Measurements from ENCODE around the gene EXOSC6.
"Not testable (repeated sequence)": the region's sequence is repeated elsewhere in the genome, so short reads cannot be mapped to it uniquely, and the experiment has no call there.

Gene EXOSC6

DNA sequence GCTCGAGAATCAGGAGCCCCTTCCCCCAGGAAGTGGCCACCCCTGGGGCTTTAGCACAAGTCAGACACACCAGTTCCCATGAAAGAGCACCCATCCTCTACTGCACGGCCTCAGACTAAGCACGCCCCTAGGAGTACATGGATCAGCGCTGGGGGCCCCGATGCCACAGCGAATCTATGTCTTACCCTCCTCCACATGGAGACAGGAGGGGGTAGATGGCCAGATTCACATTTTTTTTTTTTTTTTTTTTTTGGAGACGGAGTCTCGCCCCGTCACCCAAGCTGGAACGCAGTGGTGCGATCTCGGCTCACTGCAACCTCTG, 3.2 kb upstream of the EXOSC6 start:
- no peak for DNase-seq (ENCODE audit: low read depth in 2 of 2)

GRCh38 chr16:70254180-70254964, 2.6 kb upstream of the EXOSC6 start:
- DNase-seq (ENCODE audit: low read depth in 2 of 2) = no peak

DNA sequence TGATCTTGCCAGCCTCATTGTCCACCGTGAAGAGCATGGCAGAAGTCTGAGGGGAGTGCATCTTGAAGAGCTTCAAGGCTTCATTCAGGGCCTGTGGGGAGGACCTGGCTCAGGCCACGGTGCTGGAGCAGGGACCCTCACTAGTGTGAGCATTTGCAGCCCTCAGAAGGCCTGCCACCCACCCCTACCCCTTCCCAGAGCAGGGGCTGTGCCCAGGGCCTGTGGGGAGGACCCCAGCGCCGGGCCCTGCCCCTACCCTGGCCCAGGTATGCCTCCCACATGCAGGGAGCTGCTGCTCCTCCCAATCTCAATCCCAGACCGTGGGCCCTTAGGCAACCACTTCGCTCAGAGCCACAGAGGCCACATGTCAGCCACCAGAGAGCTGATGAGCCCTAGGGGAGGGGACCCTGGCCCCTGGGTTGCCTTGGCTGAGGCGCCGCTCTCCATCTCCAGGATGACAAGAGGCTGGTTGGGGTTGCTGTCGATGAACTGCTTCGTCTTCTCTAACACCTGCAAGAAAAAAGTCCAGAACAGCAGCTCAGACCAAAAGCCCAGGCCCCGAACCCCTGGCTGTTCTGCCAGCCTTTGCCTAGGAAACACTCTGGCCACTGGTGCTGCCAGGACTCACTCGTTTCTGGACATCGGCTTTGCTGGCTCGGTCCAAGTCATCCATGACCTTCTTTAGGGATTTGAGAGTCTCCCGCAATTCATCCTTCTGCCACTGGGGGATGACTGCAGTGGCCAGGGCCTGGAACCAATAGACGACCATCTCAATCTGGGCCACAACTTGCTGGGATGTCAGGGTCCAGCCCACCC, 1.8 kb upstream of the EXOSC6 start:
- peak in 1 of 2 experiments; percentile 41 for DNase-seq (ENCODE audit: low read depth in 2 of 2)

DNA sequence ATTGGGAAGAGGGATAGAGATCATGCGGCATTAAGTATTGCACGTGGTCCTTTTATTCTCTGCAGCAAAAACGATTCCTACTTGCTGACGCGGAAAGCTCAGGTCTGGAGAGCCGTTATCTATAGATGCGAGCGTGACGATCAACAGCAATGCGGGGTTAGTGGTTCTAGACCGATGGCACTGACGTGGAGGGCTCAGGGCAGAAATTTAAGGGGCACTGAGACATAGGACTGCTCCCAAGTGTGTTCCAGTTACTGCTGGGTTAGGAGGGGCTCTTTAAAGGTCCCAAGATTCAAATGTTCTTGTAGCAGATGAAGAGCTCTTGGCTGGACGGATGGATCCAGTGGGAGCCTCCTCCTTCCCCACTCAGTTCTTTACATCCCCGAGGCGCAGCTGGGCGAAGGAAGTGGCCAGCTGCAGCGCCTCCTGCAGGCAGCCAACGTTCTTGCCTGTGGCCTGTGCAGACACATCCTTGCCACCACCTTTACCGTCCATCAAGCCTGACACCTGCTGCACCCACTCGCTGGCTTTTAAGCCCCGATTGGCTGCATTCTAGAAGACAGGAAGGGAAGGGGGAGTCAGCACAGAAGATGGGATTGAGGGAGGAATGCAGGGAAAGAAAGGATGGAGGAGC, 732 bp upstream of the EXOSC6 start:
- no peak for DNase-seq (ENCODE audit: low read depth in 2 of 2)

GRCh38 chr16:70250748-70251628, 752 bp downstream of the EXOSC6 start:
- peak in 1 of 2 experiments; percentile 16 for DNase-seq (ENCODE audit: low read depth in 2 of 2)

DNA sequence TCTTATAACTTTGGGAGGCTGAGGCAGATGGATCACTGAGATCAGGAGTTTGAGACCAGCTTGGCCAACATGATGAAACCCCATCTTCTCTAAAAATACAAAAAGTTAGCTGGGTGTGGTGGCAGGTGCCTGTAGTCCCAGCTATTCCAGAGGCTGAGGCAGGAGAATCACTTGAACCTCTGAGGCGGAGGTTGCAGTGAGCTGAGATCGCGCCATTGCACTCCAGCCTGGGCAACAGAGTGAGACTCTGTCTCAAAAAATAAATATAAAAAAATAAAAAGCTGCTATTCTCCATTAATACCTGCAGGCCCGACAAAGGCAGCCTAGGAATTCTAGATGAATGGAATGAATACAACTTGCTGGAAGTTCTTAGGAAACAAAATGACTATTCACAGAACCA, 2.0 kb downstream of the EXOSC6 start:
- DNase-seq (ENCODE audit: low read depth in 2 of 2) = not testable (repeated sequence)

DNA sequence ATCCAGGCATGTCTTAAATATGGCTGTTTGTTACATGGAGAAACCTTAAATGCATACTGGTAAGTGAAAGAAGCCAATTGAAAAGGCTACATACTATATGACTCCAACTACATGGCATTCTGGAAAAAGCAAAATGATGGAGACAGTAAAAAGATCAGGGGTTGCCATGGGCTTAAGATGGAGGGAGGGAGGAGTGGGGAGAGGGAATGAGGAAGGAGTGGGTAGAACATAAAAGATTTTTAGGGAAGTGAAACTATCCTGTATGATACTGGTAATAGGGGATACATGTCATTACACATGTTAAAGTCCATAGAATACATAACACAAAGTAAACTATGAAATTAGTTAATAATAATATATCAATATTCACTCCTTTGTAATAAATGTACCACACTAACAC, 13.0 kb downstream of the EXOSC6 start:
- DNase-seq (ENCODE audit: low read depth in 2 of 2) = not testable (repeated sequence)

DNA sequence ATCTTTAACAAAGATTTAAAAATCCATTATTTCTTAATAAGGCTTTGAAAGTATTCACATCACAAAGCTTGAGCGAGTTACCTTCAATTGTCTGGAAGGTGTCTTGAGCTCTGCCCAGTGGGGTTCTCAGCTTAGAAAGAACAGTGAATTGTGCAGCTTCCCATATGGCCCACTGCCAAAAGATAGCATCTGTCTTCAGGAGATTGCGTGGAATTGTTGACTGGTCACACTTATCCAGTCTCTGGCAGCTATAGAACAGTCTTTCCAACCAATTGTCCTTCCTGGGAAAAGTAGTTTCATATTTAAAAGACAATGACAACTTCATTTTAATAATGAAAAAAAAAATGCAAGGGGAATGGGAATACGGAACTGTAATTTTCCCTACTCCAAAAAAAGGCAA, 19.9 kb downstream of the EXOSC6 start:
- DNase-seq (ENCODE audit: low read depth in 2 of 2) = not testable (repeated sequence)

GRCh38 chr16:70226024-70226423, 25.7 kb downstream of the EXOSC6 start:
- not testable (repeated sequence) for DNase-seq (ENCODE audit: low read depth in 2 of 2)

DNA sequence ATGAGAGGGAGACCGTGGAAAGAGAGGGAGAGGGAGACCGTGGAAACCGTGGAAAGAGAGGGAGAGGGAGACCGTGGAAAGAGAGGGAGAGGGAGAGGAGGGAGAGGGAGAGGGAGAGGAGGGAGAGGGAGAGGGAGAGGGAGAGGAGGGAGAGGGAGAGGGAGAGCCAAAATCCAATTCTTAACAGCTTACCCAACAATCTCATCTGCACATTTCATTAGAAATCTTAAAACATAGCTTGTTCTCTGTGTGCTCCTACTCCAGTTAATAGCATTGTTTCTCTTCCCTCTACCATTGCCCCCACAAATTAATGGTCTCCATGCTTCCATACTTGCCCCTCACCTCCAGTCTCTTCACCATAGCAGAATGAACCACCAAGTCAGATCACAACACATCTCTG, 26.3 kb downstream of the EXOSC6 start:
- DNase-seq (ENCODE audit: low read depth in 2 of 2) = not testable (repeated sequence)

DNA sequence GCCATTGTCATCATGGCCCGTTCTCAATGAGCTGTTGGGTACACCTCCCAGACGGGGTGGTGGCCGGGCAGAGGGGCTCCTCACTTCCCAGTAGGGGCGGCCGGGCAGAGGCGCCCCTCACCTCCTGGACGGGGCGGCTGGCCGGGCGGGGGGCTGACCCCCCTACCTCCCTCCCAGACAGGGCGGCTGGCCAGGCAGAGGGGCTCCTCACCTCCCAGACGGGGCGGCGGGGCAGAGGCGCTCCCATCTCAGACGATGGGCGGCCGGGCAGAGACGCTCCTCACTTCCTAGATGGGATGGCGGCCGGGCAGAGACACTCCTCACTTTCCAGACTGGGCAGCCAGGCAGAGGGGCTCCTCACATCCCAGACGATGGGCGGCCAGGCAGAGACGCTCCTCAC, 27.1 kb downstream of the EXOSC6 start:
- not testable (repeated sequence) for DNase-seq (ENCODE audit: low read depth in 2 of 2)

- not testable (repeated sequence) for DNase-seq (ENCODE audit: low read depth in 2 of 2)
These were observed 27.7 kb downstream of the EXOSC6 start for GRCh38 chr16:70223971-70224513.

DNA sequence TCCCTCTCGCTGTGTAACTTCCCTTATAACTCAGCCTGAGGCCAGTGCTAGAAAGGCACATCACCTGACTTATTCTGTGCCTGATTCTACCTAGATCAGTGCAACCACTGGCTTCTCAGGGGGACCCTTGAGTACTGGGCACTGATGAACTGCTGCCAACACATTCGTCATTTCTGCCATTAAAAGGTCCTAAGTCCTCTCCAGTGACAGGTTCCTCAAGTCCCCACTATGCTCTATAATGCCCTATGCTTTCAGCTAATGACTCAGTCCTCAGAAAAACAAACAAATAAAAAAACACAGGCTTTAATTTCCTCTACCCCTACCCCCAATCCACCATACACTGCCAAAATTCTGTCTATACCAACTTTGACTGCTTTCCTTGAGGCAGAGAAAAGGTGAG, 28.5 kb downstream of the EXOSC6 start:
- not testable (repeated sequence) for DNase-seq (ENCODE audit: low read depth in 2 of 2)

GRCh38 chr16:70222574-70222973, 29.2 kb downstream of the EXOSC6 start:
- DNase-seq (ENCODE audit: low read depth in 2 of 2) = not testable (repeated sequence)

DNA sequence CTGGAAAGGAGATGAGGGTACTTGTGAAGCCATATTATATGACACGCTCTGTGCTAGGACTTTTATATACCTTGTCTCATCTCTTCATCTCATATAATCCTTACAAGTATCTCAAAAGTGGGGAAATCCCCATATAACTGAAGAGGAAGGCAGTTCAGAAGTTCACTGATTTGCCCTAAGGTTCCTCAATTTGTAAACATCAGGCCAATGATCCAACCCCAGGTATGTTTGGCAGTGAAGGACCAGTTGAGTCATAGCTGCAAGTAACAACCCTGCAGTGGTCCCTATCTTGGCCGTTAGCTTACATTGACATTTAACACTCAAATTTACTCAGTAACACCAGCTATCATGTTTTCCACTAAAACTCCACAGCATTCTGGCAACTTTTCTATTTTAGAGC, 33.2 kb downstream of the EXOSC6 start:
- DNase-seq (ENCODE audit: low read depth in 2 of 2) = not testable (repeated sequence)

- DNase-seq (ENCODE audit: low read depth in 2 of 2) = not testable (repeated sequence)
These were observed 45.4 kb downstream of the EXOSC6 start for GRCh38 chr16:70206382-70206781.

DNA sequence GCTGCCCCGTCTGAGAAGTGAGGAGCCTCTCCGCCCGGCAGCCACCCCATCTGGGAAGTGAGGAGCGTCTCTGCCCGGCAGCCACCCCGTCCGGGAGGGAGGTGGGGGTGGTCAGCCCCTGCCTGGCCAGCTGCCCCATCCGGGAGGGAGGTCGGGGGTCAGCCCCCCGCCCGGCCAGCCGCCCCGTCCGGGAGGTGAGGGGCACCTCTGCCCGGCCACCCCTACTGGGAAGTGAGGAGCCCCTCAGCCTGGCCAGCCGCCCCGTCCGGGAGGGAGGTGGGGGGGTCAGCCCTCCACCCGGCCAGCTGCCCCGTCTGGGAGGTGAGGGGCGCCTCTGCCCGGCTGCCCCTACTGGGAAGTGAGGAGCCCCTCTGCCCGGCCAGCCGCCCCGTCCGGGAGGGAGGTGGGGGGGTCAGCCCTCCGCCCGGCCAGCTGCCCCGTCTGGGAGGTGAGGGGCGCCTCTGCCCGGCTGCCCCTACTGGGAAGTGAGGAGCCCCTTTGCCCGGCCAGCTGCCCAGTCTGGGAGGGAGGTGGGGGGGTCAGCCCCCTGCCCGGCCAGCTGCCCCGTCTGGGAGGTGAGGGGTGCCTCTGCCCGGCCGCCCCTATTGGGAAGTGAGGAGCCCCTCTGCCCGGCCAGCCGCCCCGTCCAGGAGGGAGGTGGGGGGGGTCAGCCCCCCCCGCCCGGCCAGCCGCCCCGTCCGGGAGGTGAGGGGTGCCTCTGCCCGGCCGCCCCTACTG, 46.9 kb downstream of the EXOSC6 start:
- DNase-seq (ENCODE audit: low read depth in 2 of 2) = not testable (repeated sequence)

GRCh38 chr16:70204010-70204409, 47.7 kb downstream of the EXOSC6 start:
- DNase-seq (ENCODE audit: low read depth in 2 of 2) = not testable (repeated sequence)

- DNase-seq (ENCODE audit: low read depth in 2 of 2) = not testable (repeated sequence)
These were observed 48.2 kb downstream of the EXOSC6 start for GRCh38 chr16:70203508-70203907.

- not testable (repeated sequence) for DNase-seq (ENCODE audit: low read depth in 2 of 2)
These were observed 51.7 kb downstream of the EXOSC6 start for GRCh38 chr16:70200063-70200462.
